ENCODE results near the gene SLC7A14. TPM values are rescaled to one million over a fixed set of nuclear protein-coding genes. Genes with fewer than 3 reads are reported as not detected.

SLC7A14 gene
- total RNA-seq, 2 experiments from 2014 or later, result not detected

GRCh38 chr3:170566413-170566812 is 19.5 kb downstream of the SLC7A14 start:
- H3K27me3 ChIP-seq (ENCODE audit: control insufficient read depth in 1 of 2, insufficient read depth in 2 of 2, low read length in 2 of 2), result peaks cover 0 to 6% of the 10 kb centered on the region in 2 experiments
- Mint-ChIP-seq H3K9me3 (no peaks in the 10 kb centered on the region), H3K36me3 (ENCODE audit: low read depth) (no peaks in the 10 kb centered on the region), H3K4me1 (ENCODE audit: low read depth) (peaks cover 12% of the 10 kb centered on the region), H3K4me3 (no peak overlapping the region), H3K27ac (no peak overlapping the region), H3K27me3 (peaks cover 11% of the 10 kb centered on the region)
- H3K4me1 ChIP-seq (ENCODE audit: insufficient read depth, low read length), result peaks cover 3% of the 10 kb centered on the region
- TF ChIP-seq, protein P1, sequence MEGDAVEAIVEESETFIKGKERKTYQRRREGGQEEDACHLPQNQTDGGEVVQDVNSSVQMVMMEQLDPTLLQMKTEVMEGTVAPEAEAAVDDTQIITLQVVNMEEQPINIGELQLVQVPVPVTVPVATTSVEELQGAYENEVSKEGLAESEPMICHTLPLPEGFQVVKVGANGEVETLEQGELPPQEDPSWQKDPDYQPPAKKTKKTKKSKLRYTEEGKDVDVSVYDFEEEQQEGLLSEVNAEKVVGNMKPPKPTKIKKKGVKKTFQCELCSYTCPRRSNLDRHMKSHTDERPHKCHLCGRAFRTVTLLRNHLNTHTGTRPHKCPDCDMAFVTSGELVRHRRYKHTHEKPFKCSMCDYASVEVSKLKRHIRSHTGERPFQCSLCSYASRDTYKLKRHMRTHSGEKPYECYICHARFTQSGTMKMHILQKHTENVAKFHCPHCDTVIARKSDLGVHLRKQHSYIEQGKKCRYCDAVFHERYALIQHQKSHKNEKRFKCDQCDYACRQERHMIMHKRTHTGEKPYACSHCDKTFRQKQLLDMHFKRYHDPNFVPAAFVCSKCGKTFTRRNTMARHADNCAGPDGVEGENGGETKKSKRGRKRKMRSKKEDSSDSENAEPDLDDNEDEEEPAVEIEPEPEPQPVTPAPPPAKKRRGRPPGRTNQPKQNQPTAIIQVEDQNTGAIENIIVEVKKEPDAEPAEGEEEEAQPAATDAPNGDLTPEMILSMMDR (IDR thresholded peaks at IDR 0.05), result no peak
- H3K36me3 ChIP-seq (ENCODE audit: insufficient read depth, low read length), result no peaks in the 10 kb centered on the region
- DNase-seq, result no peak
- CTCF ChIA-PET, result no interaction called here
- ATAC-seq (ENCODE audit: poor library complexity), result no peak
- POLR2A ChIA-PET, result no interaction called here
- H3K27ac ChIP-seq (ENCODE audit: low read depth in 1 of 2, low read length in 2 of 2), result no peak overlapping the region
- no peak overlapping the region for H3K4me3 ChIP-seq (ENCODE audit: low read length)
- intact Hi-C loops (cut with DNase I, micrococcal nuclease), result no loop called here
- no peaks in the 10 kb centered on the region for H3K9me3 ChIP-seq (ENCODE audit: control insufficient read depth in 1 of 2, insufficient read depth in 1 of 2, low read length in 2 of 2)

DNA sequence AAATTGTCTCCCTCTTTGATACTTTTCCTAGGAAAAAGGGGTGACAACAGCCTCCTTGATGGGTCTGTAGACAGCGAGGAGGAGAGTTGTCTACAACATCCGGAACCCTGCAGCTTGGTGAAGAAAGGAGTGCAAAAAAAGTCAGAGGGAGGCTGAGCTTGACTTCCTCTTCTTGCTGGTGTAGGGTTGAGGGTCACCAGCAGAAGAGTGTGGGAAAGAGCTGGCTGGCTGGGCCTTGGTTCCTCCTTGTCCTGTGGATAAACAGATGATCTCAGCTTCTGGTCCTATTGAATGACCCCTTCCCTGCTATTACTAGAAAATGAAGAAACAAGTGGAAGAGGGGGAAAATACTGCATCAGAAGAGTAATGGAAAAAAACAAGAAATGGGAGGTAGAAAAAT is 20.4 kb downstream of the SLC7A14 start:
- TF ChIP-seq, protein P1 (IDR thresholded peaks at IDR 0.05), result no peak
- Histone ChIP-seq H3K27me3 (ENCODE audit: control insufficient read depth in 1 of 2, insufficient read depth in 2 of 2, low read length in 2 of 2) (no peaks in the 10 kb centered on the region), H3K4me1 (ENCODE audit: insufficient read depth, low read length) (peaks cover 3% of the 10 kb centered on the region), H3K9me3 (ENCODE audit: control insufficient read depth in 1 of 2, insufficient read depth in 1 of 2, low read length in 2 of 2) (no peaks in the 10 kb centered on the region), H3K36me3 (ENCODE audit: insufficient read depth, low read length) (no peaks in the 10 kb centered on the region), H3K4me3 (ENCODE audit: low read length) (no peak overlapping the region), H3K27ac (ENCODE audit: low read depth in 1 of 2, low read length in 2 of 2) (no peak overlapping the region)
- peaks cover 12% of the 10 kb centered on the region for H3K4me1 Mint-ChIP-seq (ENCODE audit: low read depth)
- H3K9me3 Mint-ChIP-seq, result no peaks in the 10 kb centered on the region
- DNase-seq (no peak), ATAC-seq (ENCODE audit: poor library complexity) (no peak)
- POLR2A ChIA-PET, result no interaction called here
- intact Hi-C loops (cut with DNase I, micrococcal nuclease), result no loop called here
- no peak overlapping the region for H3K27ac Mint-ChIP-seq
- H3K36me3 Mint-ChIP-seq (ENCODE audit: low read depth), result no peaks in the 10 kb centered on the region
- no peak overlapping the region for H3K4me3 Mint-ChIP-seq
- H3K27me3 Mint-ChIP-seq, result peaks cover 5% of the 10 kb centered on the region
- CTCF ChIA-PET, result no interaction called here

- TF ChIP-seq, protein P1 (IDR thresholded peaks at IDR 0.05), result no peak
- Histone ChIP-seq H3K4me1 (ENCODE audit: insufficient read depth, low read length) (peaks cover 3% of the 10 kb centered on the region), H3K27me3 (ENCODE audit: control insufficient read depth in 1 of 2, insufficient read depth in 2 of 2, low read length in 2 of 2) (no peaks in the 10 kb centered on the region), H3K36me3 (ENCODE audit: insufficient read depth, low read length) (no peaks in the 10 kb centered on the region), H3K27ac (ENCODE audit: low read depth in 1 of 2, low read length in 2 of 2) (no peak overlapping the region), H3K9me3 (ENCODE audit: control insufficient read depth in 1 of 2, insufficient read depth in 1 of 2, low read length in 2 of 2) (no peaks in the 10 kb centered on the region), H3K4me3 (ENCODE audit: low read length) (no peak overlapping the region)
- ChIA-PET POLR2A (no interaction called here), CTCF (no interaction called here)
- H3K36me3 Mint-ChIP-seq (ENCODE audit: low read depth), result no peaks in the 10 kb centered on the region
- intact Hi-C loops (cut with DNase I, micrococcal nuclease), result no loop called here
- H3K27ac Mint-ChIP-seq, result no peak overlapping the region
- no peak overlapping the region for H3K4me3 Mint-ChIP-seq
- peaks cover 12% of the 10 kb centered on the region for H3K4me1 Mint-ChIP-seq (ENCODE audit: low read depth)
- no peak for ATAC-seq (ENCODE audit: poor library complexity)
- H3K9me3 Mint-ChIP-seq, result no peaks in the 10 kb centered on the region
- no peak for DNase-seq
- H3K27me3 Mint-ChIP-seq, result peaks cover 7% of the 10 kb centered on the region
These were observed 21.2 kb downstream of the SLC7A14 start for GRCh38 chr3:170564664-170565063.

All from CD4-positive, alpha-beta T cell (primary cell).